ENCODE measurements around the gene PLCD1.

PLCD1 gene

DNA sequence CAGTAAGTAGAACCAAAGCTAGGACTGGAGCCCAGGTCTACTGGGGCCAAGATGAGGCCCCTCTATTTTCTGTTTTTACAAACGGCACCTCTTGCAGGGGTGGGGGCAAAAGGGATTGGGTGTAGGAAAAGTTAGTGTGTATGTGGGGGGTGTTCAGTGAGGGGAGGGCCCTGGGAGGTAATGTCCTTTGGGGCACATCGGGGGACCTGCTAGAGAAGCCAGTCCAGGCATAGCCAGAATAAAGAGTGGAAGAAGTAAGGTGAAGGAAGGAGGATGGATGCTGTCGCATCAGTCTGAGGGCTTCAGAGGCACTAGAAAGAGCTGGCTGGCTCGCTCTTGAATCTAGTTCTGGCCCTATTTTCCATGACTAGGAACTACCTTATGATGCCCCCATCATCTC lies 2.6 kb downstream of the PLCD1 start:
- TF ChIP-seq, protein P1, sequence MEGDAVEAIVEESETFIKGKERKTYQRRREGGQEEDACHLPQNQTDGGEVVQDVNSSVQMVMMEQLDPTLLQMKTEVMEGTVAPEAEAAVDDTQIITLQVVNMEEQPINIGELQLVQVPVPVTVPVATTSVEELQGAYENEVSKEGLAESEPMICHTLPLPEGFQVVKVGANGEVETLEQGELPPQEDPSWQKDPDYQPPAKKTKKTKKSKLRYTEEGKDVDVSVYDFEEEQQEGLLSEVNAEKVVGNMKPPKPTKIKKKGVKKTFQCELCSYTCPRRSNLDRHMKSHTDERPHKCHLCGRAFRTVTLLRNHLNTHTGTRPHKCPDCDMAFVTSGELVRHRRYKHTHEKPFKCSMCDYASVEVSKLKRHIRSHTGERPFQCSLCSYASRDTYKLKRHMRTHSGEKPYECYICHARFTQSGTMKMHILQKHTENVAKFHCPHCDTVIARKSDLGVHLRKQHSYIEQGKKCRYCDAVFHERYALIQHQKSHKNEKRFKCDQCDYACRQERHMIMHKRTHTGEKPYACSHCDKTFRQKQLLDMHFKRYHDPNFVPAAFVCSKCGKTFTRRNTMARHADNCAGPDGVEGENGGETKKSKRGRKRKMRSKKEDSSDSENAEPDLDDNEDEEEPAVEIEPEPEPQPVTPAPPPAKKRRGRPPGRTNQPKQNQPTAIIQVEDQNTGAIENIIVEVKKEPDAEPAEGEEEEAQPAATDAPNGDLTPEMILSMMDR (IDR thresholded peaks at IDR 0.05) = no peak
- DNase-seq (ENCODE audit: low spot score) = no peak
- peak overlapping the region; percentile 17 to 20 for H3K27ac ChIP-seq
- H3K4me3 ChIP-seq = no peak overlapping the region

DNA sequence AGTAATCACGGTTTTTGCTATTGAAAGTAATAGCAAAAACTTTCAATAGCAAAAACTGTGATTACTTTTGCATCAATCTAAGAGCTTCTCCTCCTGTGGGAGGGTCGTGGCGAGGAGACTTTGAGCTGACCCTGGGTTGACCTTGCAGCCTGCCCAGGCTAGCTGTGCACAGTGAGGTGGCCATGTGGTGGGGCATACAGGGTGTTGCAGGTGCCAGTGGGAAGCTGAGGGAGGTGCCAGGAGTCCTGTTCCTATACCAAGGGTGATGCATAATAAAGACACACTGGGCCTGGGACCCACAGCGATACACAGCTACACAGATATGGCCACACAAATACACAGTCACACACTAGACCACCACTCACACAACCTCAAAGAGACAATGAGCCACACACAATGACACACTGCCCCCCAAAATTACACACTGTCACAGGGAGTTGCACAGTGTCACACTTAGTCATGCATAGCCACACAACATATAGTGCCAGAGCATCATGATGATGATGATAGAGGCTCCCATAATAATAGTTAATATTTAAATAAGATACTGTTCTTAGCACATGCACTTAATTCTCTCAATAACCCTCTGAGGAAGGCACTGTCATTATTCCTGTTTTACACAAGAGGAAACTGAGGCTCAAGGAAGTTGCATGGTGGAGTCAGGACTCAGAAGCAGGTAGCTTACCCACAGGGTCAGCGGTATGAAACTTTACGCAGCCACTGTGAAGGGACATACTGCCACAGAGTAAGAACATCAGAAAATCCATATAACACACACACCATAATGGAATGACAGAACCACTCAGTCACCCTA lies 6.3 kb downstream of the PLCD1 start:
- peak overlapping the region; percentile 85 for H3K4me3 ChIP-seq
- DNase-seq (ENCODE audit: low spot score) = peak; percentile 73
- TF ChIP-seq, protein P1 (IDR thresholded peaks at IDR 0.05) = no peak
- peak overlapping the region in 1 of 2 donors; percentile 96 for H3K27ac ChIP-seq

DNA sequence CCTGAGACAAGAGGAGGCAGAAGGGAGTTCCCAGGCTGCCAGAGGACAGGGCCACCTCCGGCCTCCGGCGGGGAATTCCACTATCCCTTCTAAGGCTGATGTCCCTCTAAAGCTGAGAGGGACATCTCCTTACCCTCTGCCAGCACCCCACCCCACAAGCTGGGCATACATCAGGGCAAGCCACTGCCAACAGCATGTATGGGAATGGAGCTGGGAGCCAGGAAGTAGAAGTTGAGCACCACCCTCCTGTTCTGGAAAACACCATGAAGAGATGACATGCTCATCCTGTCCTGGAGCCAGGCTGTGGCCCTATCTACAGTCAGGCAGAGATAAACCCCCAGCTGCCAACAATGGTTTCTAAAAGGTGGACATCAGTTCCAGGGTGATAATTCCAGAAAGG lies 7.1 kb downstream of the PLCD1 start:
- peak overlapping the region in 1 of 2 donors; percentile 37 for H3K27ac ChIP-seq
- no peak overlapping the region for H3K4me3 ChIP-seq
- DNase-seq (ENCODE audit: low spot score) = no peak
- TF ChIP-seq, protein P1 (IDR thresholded peaks at IDR 0.05) = no peak

DNA sequence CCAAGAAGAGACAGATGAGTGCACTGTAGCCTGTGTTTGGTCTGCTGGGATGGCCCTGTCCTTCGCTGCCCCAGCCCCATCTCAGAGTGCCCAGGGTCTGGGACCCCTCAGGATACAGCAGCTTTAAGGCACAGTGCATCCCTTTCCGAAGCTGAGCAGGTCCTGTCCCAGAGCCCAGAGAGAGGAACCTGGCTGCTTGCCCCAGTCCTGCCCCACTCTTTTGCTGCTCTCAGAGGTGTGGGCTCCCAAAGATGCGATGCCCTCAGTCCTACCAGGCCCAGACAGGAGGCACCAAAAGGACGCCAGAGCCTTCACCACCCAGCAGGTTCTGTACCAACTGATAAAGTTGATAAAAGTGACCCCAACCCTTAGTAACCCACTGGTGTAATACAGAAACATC lies 8.2 kb downstream of the PLCD1 start:
- DNase-seq (ENCODE audit: low spot score) = no peak
- Histone ChIP-seq H3K4me3 (no peak overlapping the region), H3K27ac (no peak overlapping the region)
- TF ChIP-seq, protein P1 (IDR thresholded peaks at IDR 0.05) = no peak

DNA sequence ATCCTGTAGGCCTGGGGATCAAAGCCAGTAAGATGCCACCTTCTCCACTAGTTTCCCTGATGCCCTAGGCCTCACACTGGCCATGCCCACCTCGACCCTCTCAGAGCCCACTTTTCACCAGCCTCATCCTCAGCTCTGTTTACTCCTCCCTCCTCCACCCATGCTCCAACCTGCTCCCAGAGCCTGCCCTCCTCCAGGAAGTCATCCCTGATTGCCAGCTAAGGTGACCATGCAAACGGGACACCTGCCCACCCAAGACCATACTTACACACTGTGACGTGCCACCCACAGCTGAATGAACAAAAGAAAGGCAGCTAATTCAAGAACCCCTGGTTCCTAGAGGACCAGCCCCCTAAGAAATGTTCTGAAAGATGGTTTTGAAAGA lies 9.1 kb downstream of the PLCD1 start:
- Histone ChIP-seq H3K27ac (no peak overlapping the region), H3K4me3 (no peak overlapping the region)
- DNase-seq (ENCODE audit: low spot score) = no peak
- TF ChIP-seq, protein P1 (IDR thresholded peaks at IDR 0.05) = no peak

DNA sequence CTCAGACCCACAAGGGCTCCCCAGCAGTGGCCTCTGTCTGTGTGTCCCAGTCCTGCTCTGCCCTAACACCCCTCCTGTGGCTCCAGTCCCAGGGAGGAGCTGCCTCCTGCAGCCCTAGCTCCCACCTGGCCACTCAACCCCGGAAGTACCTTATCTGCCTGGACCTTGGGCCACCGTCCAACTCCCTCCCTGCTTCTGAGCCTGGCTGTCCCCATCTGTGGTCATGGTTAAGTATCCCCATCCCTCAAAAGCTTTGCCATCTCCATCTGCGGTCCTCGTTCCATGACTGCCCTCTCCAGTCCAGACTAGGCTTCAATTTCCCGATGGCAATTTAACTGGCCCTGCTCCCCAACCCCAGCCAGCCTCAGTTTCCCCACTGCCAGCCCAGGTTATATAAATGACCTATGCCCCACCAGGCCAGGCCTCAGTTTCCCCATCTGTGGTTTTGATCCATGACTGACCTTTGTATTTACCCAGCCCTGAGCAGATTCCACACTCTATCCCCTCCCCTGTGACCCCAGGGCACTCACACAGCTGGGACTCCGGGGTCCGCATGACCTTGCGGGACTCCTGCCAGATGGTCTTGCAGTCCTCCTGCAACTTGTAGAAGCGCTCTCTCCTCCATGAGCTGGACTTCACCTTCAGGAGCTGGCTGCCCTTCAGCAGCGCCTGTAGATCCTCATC lies 9.6 kb downstream of the PLCD1 start:
- no peak overlapping the region for H3K27ac ChIP-seq
- H3K4me3 ChIP-seq = no peak overlapping the region
- TF ChIP-seq, protein P1 (IDR thresholded peaks at IDR 0.05) = no peak
- no peak for DNase-seq (ENCODE audit: low spot score)
